Measurements from ENCODE around the gene TTC39C. TPM values are rescaled to one million over a fixed set of nuclear protein-coding genes. Genes with fewer than 3 reads are reported as not detected.
A peak's percentile ranks its signal among the peaks of the same experiment; 100 is the strongest.

TTC39C gene
- polyA plus RNA-seq, 2 of the 4 experiments (the other 2 are of a cell fraction): 8.7 to 18.4 TPM

GRCh38 chr18:24176727-24177416 is 162.3 kb downstream of the TTC39C start:
- FAIRE-seq: no peak
- TF ChIP-seq MAFK (IDR thresholded peaks at IDR 0.05; ENCODE audit: partially characterized antibody) (no peak), CTCF (IDR thresholded peaks at IDR 0.05) (peak; percentile 59), CHD4 (IDR thresholded peaks at IDR 0.05; ENCODE audit: borderline replicate concordance) (no peak), HDAC2 (IDR thresholded peaks at IDR 0.05) (no peak), RARB (CRISPR knock-in tag; IDR thresholded peaks at IDR 0.05) (no peak), SMC3 (IDR thresholded peaks at IDR 0.05) (peak; percentile 63), EHMT2 (IDR thresholded peaks at IDR 0.05; ENCODE audit: low read depth) (no peak), BHLHE40 (IDR thresholded peaks at IDR 0.05; ENCODE audit: low read depth, low read length) (no peak), ZC3H11A (IDR thresholded peaks at IDR 0.05) (no peak), NPAS2 (CRISPR knock-in tag; IDR thresholded peaks at IDR 0.05; ENCODE audit: borderline replicate concordance) (no peak), ZFP36 (IDR thresholded peaks at IDR 0.05; ENCODE audit: borderline replicate concordance, partially characterized antibody) (no peak), RAD21 (conservative IDR thresholded peaks at IDR 0.05 in 1 of 2, IDR thresholded peaks at IDR 0.05 in 1 of 2) (peak; percentile 52 to 56), USF2 (IDR thresholded peaks at IDR 0.05) (no peak)
- 60% methylated on average over 7 of the region's 7 CpGs for WGBS (ENCODE audit: missing lambda C conversion rate)
- Histone ChIP-seq H3K4me1 (peaks cover 9% of the 10 kb centered on the region; the same call in 1 of the 3 replicates), H3K4me2 (no peak overlapping the region), H3K9me3 (no peaks in the 10 kb centered on the region), H3K27ac (no peak overlapping the region), H3K4me3 (no peak overlapping the region)
- peak; percentile 81 to 86; a peak in 5 of 6 replicates for ATAC-seq
- POLR2A ChIA-PET: interaction anchor here (1.0 to 1.9 kb wide), 2 partner anchors 38 to 95 kb away, joined by 4 to 7 read pairs; partner anchors contain the start of gene CABYR
- CTCF ChIA-PET: interaction anchor here (0.6 to 2.2 kb wide), 25 partner anchors 8 to 316 kb away, joined by 3 to 19 read pairs (median 3); no protein-coding TSS in a partner anchor
- peak; percentile 13 to 55 for DNase-seq (ENCODE audit: low read depth in 1 of 2, low spot score in 1 of 2)

- ATAC-seq (no peak), FAIRE-seq (no peak), DNase-seq (ENCODE audit: low read depth in 1 of 2, low spot score in 1 of 2) (no peak)
- CTCF ChIA-PET: interaction anchor here (0.6 to 2.2 kb wide), 9 partner anchors 8 to 196 kb away, joined by 3 to 19 read pairs (median 4); no protein-coding TSS in a partner anchor
- no peaks in the 10 kb centered on the region for H3K9me3 ChIP-seq
- POLR2A ChIA-PET: interaction anchor here (1.9 kb wide), 1 partner anchor 94 kb away, joined by 7 read pairs; no protein-coding TSS in a partner anchor
- TF ChIP-seq GATA3 (IDR thresholded peaks at IDR 0.05; ENCODE audit: borderline replicate concordance) (no peak), JUN (IDR thresholded peaks at IDR 0.05) (no peak), EHMT2 (IDR thresholded peaks at IDR 0.05; ENCODE audit: low read depth) (no peak), ZC3H11A (IDR thresholded peaks at IDR 0.05) (no peak), ZNF302 (CRISPR knock-in tag; IDR thresholded peaks at IDR 0.05) (no peak), CEBPB (IDR thresholded peaks at IDR 0.05) (no peak), BHLHE40 (IDR thresholded peaks at IDR 0.05; ENCODE audit: low read depth, low read length) (no peak), ESRRA (IDR thresholded peaks at IDR 0.05; ENCODE audit: borderline replicate concordance, low read length) (no peak), POLR2AphosphoS2 (conservative IDR thresholded peaks at IDR 0.05; ENCODE audit: low read length) (no peak), PBX3 (IDR thresholded peaks at IDR 0.05) (no peak), RFX5 (IDR thresholded peaks at IDR 0.05) (no peak), SREBF2 (IDR thresholded peaks at IDR 0.05) (no peak), FOXS1 (CRISPR knock-in tag; IDR thresholded peaks at IDR 0.05) (no peak), HES2 (IDR thresholded peaks at IDR 0.05) (no peak), RCOR1 (IDR thresholded peaks at IDR 0.05; ENCODE audit: low read depth, low read length) (no peak)
- no peak overlapping the region for H3K4me2 ChIP-seq
- no peak overlapping the region for H3K4me3 ChIP-seq
- peaks cover 11% of the 10 kb centered on the region; the same call in 1 of the 3 replicates for H3K4me1 ChIP-seq
- no peak overlapping the region for H3K27ac ChIP-seq
- 86% methylated on average over 5 of the region's 5 CpGs for WGBS (ENCODE audit: missing lambda C conversion rate)
Measured at GRCh38 chr18:24177499-24178133, 163.1 kb downstream of the TTC39C start.
